Muscle layer of duodenum (tissue), 2 donors: ENCODE results near the gene PRDM16.
A peak's percentile ranks its signal among the peaks of the same experiment; 100 is the strongest.

Source experiments
- H3K27ac ChIP-seq: one replicate; pipeline ENCODE4 v1.7.0; 2013; ENCODE audit warnings: mild to moderate bottlenecking, low read length
- H3K27me3 ChIP-seq: one replicate; pipeline ENCODE4 v1.7.0; 2013; ENCODE audit warnings: low read depth, mild to moderate bottlenecking, control low read depth, low read length
- H3K36me3 ChIP-seq, 2 donors: one replicate each; pipeline ENCODE4 v1.7.0; 2013; ENCODE audit warnings: low read length in 2 of 2, control low read depth in 1 of 2, mild to moderate bottlenecking in 1 of 2; ENCODE audit not compliant: insufficient read depth in 2 of 2, control insufficient read depth in 1 of 2
- H3K4me1 ChIP-seq, 2 donors: one replicate each; pipeline ENCODE4 v1.7.0; 2013; ENCODE audit warnings: low read length in 2 of 2, mild to moderate bottlenecking in 2 of 2, control low read depth in 1 of 2, moderate library complexity in 1 of 2; ENCODE audit not compliant: insufficient read depth in 2 of 2, control insufficient read depth in 1 of 2
- H3K4me3 ChIP-seq, 2 donors: one replicate each; pipeline ENCODE4 v1.7.0; 2013; ENCODE audit warnings: low read length in 2 of 2, low read depth in 1 of 2, mild to moderate bottlenecking in 1 of 2
- H3K9me3 ChIP-seq, 2 donors: one replicate each; pipeline ENCODE4 v1.7.0; 2013; ENCODE audit warnings: low read length in 2 of 2, control low read depth in 1 of 2, mild to moderate bottlenecking in 1 of 2; ENCODE audit not compliant: control insufficient read depth in 1 of 2
- donor health status: healthy.

The PRDM16 gene

DNA sequence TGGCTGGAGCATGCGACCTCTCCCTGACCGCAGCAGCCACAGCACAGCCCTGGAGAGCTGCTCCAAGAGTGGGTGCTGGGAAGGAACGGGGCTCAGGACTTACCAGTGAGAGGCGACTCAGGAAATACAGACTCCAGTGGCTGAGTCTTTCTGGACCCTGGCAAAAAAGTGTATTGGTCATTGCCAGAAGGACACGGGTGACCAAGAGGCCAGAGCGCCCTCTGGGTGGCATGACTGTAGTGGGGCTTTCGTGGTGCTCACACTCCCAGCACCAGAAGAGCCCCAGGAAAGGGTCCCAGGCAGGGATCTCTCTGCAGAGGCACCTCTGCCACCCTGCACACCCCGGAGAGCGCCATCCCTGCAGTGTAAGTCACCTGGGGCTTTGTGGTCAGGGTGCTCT is 8.9 kb upstream of the PRDM16 start:
- Histone ChIP-seq H3K4me3 (no peak overlapping the region), H3K4me1 (peaks cover 0 to 13% of the 10 kb centered on the region in 2 donors), H3K27ac (no peak overlapping the region), H3K27me3 (peaks cover 15% of the 10 kb centered on the region), H3K36me3 (no peaks in the 10 kb centered on the region), H3K9me3 (peaks cover 0 to 4% of the 10 kb centered on the region in 2 donors)

GRCh38 chr1:3060601-3061551 is 8.1 kb upstream of the PRDM16 start:
- peaks cover 0 to 4% of the 10 kb centered on the region in 2 donors for H3K9me3 ChIP-seq
- H3K4me3 ChIP-seq: no peak overlapping the region
- peaks cover 21% of the 10 kb centered on the region for H3K27me3 ChIP-seq
- H3K4me1 ChIP-seq: peaks cover 0 to 13% of the 10 kb centered on the region in 2 donors
- H3K36me3 ChIP-seq: no peaks in the 10 kb centered on the region
- H3K27ac ChIP-seq: no peak overlapping the region

GRCh38 chr1:3061566-3061965 is 7.4 kb upstream of the PRDM16 start:
- no peaks in the 10 kb centered on the region for H3K36me3 ChIP-seq
- H3K9me3 ChIP-seq: peaks cover 0 to 4% of the 10 kb centered on the region in 2 donors
- peaks cover 0 to 13% of the 10 kb centered on the region in 2 donors for H3K4me1 ChIP-seq
- no peak overlapping the region for H3K27ac ChIP-seq
- H3K27me3 ChIP-seq: peaks cover 28% of the 10 kb centered on the region
- H3K4me3 ChIP-seq: no peak overlapping the region

GRCh38 chr1:3061981-3062615 is 6.9 kb upstream of the PRDM16 start:
- Histone ChIP-seq H3K27ac (no peak overlapping the region), H3K36me3 (no peaks in the 10 kb centered on the region), H3K27me3 (peaks cover 33% of the 10 kb centered on the region), H3K4me3 (no peak overlapping the region), H3K9me3 (peaks cover 0 to 4% of the 10 kb centered on the region in 2 donors), H3K4me1 (peaks cover 0 to 15% of the 10 kb centered on the region in 2 donors)

DNA sequence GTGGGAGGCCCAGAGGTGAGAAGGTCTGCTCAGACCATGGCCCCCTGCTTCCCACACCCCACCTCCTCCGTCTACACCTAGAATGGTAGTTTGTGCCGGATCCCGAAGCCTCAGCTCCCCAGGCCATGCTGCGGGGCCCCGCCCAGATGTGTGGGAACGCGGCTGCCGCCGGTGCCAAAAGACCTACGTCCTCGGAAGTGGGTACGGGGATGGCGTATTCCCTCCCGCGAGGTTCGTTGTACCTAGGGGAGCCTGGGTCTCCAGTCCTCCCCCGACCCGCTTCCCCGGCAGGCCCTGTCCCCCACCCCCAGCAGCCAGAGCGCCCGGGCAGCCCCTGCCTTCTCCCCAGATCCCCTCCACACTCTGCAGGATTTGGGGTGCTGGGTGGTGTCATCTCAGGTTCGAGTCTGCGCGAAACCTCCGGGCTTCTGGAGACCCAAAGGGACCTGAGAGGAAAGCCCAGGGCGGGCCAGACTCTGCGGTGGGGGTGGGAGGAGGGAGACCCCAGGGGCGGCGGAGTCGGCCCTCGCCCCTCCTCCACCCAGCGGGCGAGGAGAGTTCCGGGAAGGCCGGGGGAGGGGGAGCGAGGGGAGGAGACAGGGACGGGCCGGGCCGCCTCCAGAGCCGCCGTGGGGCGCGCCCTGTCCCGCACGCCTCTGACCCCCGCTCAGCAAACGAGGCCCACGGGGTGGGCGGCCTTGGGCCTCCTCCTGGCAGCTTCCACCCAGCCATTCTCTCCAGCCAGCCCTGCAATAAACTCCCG is 6.2 kb upstream of the PRDM16 start:
- peaks cover 40% of the 10 kb centered on the region for H3K27me3 ChIP-seq
- H3K4me3 ChIP-seq: no peak overlapping the region
- no peaks in the 10 kb centered on the region for H3K36me3 ChIP-seq
- H3K9me3 ChIP-seq: peaks cover 0 to 4% of the 10 kb centered on the region in 2 donors
- no peak overlapping the region for H3K27ac ChIP-seq
- peaks cover 0 to 21% of the 10 kb centered on the region in 2 donors for H3K4me1 ChIP-seq

GRCh38 chr1:3063379-3064295 is 5.4 kb upstream of the PRDM16 start:
- Histone ChIP-seq H3K4me1 (peaks cover 0 to 28% of the 10 kb centered on the region in 2 donors), H3K4me3 (peak overlapping the region in 1 of 2 donors; percentile 53), H3K27me3 (peaks cover 42% of the 10 kb centered on the region)

GRCh38 chr1:3064296-3064850 is 4.6 kb upstream of the PRDM16 start:
- peaks cover 42% of the 10 kb centered on the region for H3K27me3 ChIP-seq
- peak overlapping the region in 1 of 2 donors; percentile 53 for H3K4me3 ChIP-seq
- H3K9me3 ChIP-seq: no peaks in the 10 kb centered on the region
- H3K4me1 ChIP-seq: peaks cover 0 to 32% of the 10 kb centered on the region in 2 donors
- H3K36me3 ChIP-seq: no peaks in the 10 kb centered on the region
- no peak overlapping the region for H3K27ac ChIP-seq

More at GRCh38 chr1:3063379-3064295, 5.4 kb upstream of the PRDM16 start:
- Histone ChIP-seq H3K9me3 (peaks cover 0 to 4% of the 10 kb centered on the region in 2 donors), H3K36me3 (no peaks in the 10 kb centered on the region), H3K27ac (no peak overlapping the region)

- Histone ChIP-seq H3K27ac (no peak overlapping the region), H3K4me3 (no peak overlapping the region), H3K27me3 (peaks cover 42% of the 10 kb centered on the region), H3K36me3 (no peaks in the 10 kb centered on the region), H3K9me3 (no peaks in the 10 kb centered on the region), H3K4me1 (peaks cover 0 to 32% of the 10 kb centered on the region in 2 donors)
These were observed 4.1 kb upstream of the PRDM16 start for GRCh38 chr1:3064901-3065300.

DNA sequence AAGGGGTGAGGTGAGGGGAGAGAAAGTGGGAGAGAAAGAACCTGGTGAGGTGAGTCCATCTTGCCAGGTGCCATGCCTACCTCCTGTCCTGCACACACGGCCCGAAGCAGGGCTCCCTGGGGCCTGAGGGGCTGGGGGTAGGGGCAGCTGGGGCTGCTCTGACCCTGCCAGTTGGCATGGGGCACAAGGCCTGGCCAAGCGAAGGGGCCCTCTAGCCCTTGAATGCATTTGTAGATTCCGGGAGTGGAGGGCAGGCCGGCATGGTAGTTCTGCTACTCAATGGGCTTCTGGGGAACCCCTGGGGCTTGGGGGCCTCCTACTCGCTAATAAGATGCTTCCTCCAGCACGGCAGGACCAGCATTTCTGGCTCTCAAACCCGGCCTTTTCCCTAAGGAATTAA is 3.6 kb upstream of the PRDM16 start:
- Histone ChIP-seq H3K36me3 (no peaks in the 10 kb centered on the region), H3K4me1 (peaks cover 0 to 32% of the 10 kb centered on the region in 2 donors), H3K4me3 (no peak overlapping the region), H3K27me3 (peaks cover 42% of the 10 kb centered on the region), H3K9me3 (no peaks in the 10 kb centered on the region), H3K27ac (no peak overlapping the region)

DNA sequence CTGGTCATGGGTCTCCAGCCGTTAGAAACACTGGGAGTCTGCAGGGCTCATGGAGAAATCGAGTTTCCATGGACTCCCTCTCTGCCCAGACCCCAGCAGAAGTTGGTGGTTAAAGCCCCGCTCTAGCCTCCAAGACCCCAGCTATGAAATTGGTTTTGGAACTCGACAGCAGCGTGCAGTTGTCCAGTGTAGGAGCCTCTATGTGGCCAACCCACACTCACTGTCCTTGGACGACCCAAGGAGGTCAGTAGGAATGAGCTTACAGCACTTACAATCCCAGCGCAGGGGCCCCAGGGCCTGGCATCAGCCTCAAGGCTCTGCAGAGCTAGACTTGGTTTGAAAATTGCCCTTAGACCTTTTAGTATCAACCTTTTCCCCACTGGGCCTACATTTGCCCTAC is 3.2 kb upstream of the PRDM16 start:
- peaks cover 0 to 36% of the 10 kb centered on the region in 2 donors for H3K4me1 ChIP-seq
- H3K9me3 ChIP-seq: no peaks in the 10 kb centered on the region
- peaks cover 42% of the 10 kb centered on the region for H3K27me3 ChIP-seq
- H3K4me3 ChIP-seq: no peak overlapping the region
- H3K36me3 ChIP-seq: no peaks in the 10 kb centered on the region
- H3K27ac ChIP-seq: no peak overlapping the region
